Measurements from ENCODE around the gene COL4A4. TPM values are rescaled to one million over a fixed set of nuclear protein-coding genes. Genes with fewer than 3 reads are reported as not detected.
A peak's percentile ranks its signal among the peaks of the same experiment; 100 is the strongest.

The COL4A4 gene
- total RNA-seq, 6 experiments from 2014 or later = 0.02 to 0.11 (median 0.03) TPM; not detected in 3

GRCh38 chr2:227124811-227125210, 39.2 kb downstream of the COL4A4 start:
- Mint-ChIP-seq H3K27ac (no peak overlapping the region), H3K4me3 (no peak overlapping the region), H3K27me3 (ENCODE audit: insufficient read depth) (peaks cover 14% of the 10 kb centered on the region), H3K9me3 (no peaks in the 10 kb centered on the region), H3K4me1 (ENCODE audit: low read depth) (no peaks in the 10 kb centered on the region), H3K36me3 (ENCODE audit: low read depth) (no peaks in the 10 kb centered on the region)
- no peak for TF ChIP-seq CTCF (IDR thresholded peaks at IDR 0.05)
- no peak for DNase-seq

GRCh38 chr2:227123697-227124096, 40.3 kb downstream of the COL4A4 start:
- H3K9me3 Mint-ChIP-seq = no peaks in the 10 kb centered on the region
- peaks cover 14% of the 10 kb centered on the region for H3K27me3 Mint-ChIP-seq (ENCODE audit: insufficient read depth)

GRCh38 chr2:227118353-227118752, 45.7 kb downstream of the COL4A4 start:
- no peak overlapping the region for H3K4me3 Mint-ChIP-seq
- H3K9me3 Mint-ChIP-seq = no peaks in the 10 kb centered on the region
- H3K4me1 Mint-ChIP-seq (ENCODE audit: low read depth) = peaks cover 20% of the 10 kb centered on the region
- H3K36me3 Mint-ChIP-seq (ENCODE audit: low read depth) = no peaks in the 10 kb centered on the region
- H3K27me3 Mint-ChIP-seq (ENCODE audit: insufficient read depth) = peaks cover 1% of the 10 kb centered on the region; the same call in 1 of the 2 replicates
- H3K27ac Mint-ChIP-seq = no peak overlapping the region
- TF ChIP-seq CTCF (IDR thresholded peaks at IDR 0.05) = no peak
- no peak for DNase-seq

More at GRCh38 chr2:227123697-227124096, 40.3 kb downstream of the COL4A4 start:
- H3K4me3 Mint-ChIP-seq = no peak overlapping the region
- no peak overlapping the region for H3K27ac Mint-ChIP-seq
- no peak for TF ChIP-seq CTCF (IDR thresholded peaks at IDR 0.05)
- no peaks in the 10 kb centered on the region for H3K4me1 Mint-ChIP-seq (ENCODE audit: low read depth)
- DNase-seq = no peak
- no peaks in the 10 kb centered on the region for H3K36me3 Mint-ChIP-seq (ENCODE audit: low read depth)

- H3K27ac Mint-ChIP-seq = no peak overlapping the region
- DNase-seq = no peak
- H3K4me3 Mint-ChIP-seq = no peak overlapping the region
- H3K36me3 Mint-ChIP-seq (ENCODE audit: low read depth) = no peaks in the 10 kb centered on the region
- no peaks in the 10 kb centered on the region for H3K9me3 Mint-ChIP-seq
- H3K27me3 Mint-ChIP-seq (ENCODE audit: insufficient read depth) = peaks cover 1% of the 10 kb centered on the region; the same call in 1 of the 2 replicates
- no peak for TF ChIP-seq CTCF (IDR thresholded peaks at IDR 0.05)
- H3K4me1 Mint-ChIP-seq (ENCODE audit: low read depth) = peaks cover 20% of the 10 kb centered on the region
These were observed 46.2 kb downstream of the COL4A4 start for GRCh38 chr2:227117852-227118251.

- Mint-ChIP-seq H3K9me3 (no peaks in the 10 kb centered on the region), H3K4me3 (no peak overlapping the region), H3K27me3 (ENCODE audit: insufficient read depth) (peaks cover 1% of the 10 kb centered on the region; the same call in 1 of the 2 replicates), H3K4me1 (ENCODE audit: low read depth) (peaks cover 20% of the 10 kb centered on the region), H3K27ac (no peak overlapping the region), H3K36me3 (ENCODE audit: low read depth) (no peaks in the 10 kb centered on the region)
- TF ChIP-seq CTCF (IDR thresholded peaks at IDR 0.05) = no peak
- DNase-seq = no peak
These were observed 47.0 kb downstream of the COL4A4 start for GRCh38 chr2:227117027-227117426.

GRCh38 chr2:227115761-227116160, 48.2 kb downstream of the COL4A4 start:
- Mint-ChIP-seq H3K27ac (no peak overlapping the region), H3K36me3 (ENCODE audit: low read depth) (no peaks in the 10 kb centered on the region), H3K9me3 (no peaks in the 10 kb centered on the region), H3K4me3 (no peak overlapping the region), H3K27me3 (ENCODE audit: insufficient read depth) (peaks cover 3% of the 10 kb centered on the region), H3K4me1 (ENCODE audit: low read depth) (peaks cover 20% of the 10 kb centered on the region)
- TF ChIP-seq CTCF (IDR thresholded peaks at IDR 0.05) = no peak
- peak; percentile 16 for DNase-seq

Data from HFFc6 (cell line).